ENCODE results near the gene SBF2.

DNA sequence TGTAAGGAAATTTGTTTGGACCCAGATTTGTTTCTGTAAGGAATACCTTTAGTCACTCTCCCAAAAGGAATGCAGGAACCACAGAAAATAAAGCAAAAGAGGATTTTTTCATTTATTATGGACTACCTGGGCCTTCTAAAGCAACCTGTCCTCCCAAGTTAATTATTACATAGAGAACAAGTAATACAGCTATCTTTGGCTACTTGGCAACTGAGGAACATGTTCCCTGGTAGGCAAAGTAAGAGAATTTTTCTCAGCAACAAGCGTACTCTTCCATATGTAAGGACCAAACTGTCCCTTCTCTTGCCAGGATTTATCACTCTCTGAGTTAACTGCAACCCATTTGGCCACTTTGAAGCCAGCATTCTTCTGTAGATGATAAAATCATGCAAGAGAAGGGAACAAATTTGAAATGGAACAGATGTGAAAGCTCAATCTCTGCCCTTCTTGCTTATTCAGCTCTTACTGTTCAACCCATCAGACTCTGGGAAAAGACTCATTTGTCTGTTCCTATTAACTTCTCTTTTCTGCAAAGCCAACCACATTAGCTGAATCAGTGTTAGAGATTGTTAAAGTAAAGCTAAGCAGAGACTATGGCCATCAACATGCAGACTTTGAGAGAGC is 440.0 kb downstream of the SBF2 start:
- TF ChIP-seq TARDBP (IDR thresholded peaks at IDR 0.05) (no peak), FOXK2 (IDR thresholded peaks at IDR 0.05) (no peak), SUZ12 (IDR thresholded peaks at IDR 0.05) (no peak)

Measured in HEK293T (cell line).